HuH-7 (cell line): ENCODE results near the gene CRACDL.
"Not testable (repeated sequence)": the region's sequence is repeated elsewhere in the genome, so short reads cannot be mapped to it uniquely, and the experiment has no call there.

Experiments used
- DNase-seq: peaks from one replicate; pipeline ENCODE4 v3.0.0; 2011; ENCODE audit warnings: low spot score

The CRACDL gene

GRCh38 chr2:98884658-98885057 lies 51.4 kb downstream of the CRACDL start:
- no peak for DNase-seq

DNA sequence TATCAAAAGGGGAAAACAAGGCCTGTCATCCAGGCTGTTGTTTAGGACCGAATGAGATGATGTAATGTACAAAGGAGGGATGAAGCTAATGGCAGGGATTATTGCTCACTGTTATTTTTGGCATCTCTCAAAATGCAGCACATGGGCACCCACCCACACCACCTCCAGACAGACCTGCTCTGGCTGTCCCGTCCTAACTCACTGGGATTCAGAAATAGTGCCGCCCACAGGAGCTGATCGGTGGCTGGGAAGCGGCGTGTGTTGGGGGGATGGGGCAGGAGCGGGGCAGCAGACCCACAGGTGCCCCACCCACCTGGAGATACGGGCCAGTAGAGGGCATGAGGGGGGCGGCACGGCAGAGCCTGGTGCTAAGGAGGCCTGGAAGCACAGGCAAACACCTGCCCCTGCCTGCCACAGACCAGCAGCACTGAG lies 52.2 kb downstream of the CRACDL start:
- no peak for DNase-seq

- no peak for DNase-seq
These were observed 52.9 kb downstream of the CRACDL start for GRCh38 chr2:98882971-98883779.

DNA sequence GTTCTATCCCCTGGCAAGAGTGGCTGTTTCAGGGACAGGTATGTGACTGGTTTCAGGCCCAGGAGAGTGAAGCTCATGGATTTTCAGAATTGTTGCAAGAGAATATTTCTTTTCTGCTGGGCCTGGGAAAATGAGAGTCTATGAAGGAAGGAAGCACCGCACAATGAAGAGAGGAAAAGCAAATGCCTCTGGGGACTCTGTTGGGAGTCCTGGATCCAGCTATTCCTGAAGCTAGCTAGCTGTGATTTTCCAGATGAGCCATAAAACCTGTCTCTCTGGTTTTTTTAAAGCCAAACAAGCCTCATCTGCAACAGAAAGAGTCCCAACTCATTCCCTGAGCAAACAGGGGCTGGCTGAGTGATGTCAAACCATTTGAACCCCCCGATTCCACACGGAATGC lies 53.7 kb downstream of the CRACDL start:
- no peak for DNase-seq

DNA sequence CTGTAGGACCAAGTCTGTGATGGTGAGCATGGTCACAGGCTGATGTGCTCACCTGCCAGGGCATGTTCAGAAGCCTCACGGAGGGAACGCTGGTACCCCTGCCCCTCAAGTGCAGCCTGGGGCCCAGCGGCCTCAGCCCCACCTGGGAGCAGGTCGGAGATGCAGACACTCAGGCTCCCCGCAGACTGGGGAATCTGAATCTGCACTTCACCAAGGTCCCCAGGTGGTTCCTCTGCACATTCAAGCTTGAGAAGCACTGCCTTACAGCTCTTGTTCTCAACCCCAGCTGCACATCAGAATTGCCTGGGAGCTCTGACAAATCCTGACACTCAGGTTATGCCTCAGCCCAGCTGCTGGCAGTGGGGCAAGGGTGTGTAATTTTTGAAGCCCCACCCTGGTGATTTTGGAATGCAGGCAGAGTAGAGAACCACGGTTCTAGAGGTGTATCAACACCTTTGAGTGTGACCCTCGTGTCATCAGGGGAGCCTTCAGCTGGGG lies 54.8 kb downstream of the CRACDL start:
- no peak for DNase-seq

DNA sequence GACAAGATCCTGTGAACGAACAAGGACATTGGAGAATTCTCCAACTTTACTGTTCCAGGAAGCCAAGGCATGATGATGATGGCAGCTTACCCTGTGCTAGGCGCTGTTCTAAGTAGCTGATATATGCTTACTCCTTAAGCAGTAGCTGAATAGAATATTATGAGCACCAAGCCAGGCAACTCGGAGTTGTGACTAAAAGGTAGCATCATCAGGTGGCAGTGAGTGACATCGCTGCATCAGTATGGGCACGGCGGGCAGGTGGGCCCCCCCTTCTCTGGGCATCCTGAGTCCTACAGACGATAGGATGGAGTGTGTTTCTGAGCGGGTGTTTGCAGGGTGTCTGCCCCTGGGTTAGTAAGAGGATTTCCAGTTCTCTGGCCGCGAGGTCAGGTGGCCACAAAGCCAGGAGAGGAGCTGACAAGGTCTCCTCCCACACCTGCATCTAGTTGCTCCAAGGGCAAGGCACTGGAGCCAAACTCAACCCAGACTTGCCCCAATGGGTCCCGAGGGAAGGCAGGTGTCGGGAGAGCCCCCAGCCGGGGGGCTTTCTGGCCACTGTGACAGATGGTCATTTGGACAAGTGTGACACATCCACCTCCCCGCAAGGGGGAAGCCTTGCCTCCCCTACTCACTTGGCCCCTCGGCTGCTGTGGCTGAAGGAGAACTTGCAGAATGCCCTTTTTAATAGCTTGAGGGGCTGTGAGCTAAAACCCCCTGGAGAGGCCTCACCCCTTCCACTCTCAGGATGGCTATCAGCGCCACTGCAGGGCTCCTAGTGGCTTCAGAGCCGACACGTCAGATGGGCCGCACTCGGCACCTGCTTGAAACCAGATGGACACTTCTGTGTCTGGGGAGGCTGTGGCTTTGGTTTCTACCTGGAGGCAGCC lies 55.5 kb downstream of the CRACDL start:
- peak; percentile 56 for DNase-seq

DNA sequence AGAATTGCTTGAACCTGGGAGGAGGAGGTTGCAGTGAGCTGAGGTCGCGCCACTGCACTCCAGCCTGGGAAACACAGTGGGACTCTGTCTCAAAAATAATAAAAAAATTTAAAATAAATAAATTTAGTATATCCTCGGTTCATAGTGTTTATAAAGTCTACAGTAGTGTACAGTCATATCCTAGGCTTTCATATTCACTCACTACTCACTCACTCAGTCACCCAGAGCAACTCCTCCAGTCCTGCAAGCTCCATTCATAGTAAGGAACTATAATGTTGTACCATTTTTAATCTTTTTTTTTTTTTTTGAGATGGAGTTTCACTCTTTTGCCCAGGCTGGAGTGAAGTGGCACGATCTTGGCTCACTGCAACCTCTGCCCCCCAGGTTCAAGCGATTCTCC lies 58.4 kb downstream of the CRACDL start:
- not testable (repeated sequence) for DNase-seq

GRCh38 chr2:98876741-98877140 lies 59.3 kb downstream of the CRACDL start:
- DNase-seq, result no peak

DNA sequence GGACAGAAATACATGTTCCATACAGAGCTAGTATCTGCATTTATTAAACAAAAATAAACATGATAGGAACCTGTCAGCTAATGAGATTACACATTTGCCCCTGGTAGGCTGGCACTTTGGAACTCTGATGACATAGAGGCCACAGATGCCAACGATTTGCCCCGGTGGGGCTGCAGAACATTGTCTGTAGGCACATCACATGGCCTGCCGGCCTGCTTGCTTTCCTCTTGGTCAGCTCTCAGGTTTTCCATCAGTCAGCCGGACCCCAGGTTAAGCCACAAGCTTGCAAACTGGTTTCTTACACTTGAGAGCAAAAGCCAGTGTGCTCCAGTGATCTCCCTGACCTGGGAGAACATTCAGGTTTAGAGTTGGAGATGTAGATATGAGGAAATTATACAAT lies 60.3 kb downstream of the CRACDL start:
- DNase-seq, result no peak

DNA sequence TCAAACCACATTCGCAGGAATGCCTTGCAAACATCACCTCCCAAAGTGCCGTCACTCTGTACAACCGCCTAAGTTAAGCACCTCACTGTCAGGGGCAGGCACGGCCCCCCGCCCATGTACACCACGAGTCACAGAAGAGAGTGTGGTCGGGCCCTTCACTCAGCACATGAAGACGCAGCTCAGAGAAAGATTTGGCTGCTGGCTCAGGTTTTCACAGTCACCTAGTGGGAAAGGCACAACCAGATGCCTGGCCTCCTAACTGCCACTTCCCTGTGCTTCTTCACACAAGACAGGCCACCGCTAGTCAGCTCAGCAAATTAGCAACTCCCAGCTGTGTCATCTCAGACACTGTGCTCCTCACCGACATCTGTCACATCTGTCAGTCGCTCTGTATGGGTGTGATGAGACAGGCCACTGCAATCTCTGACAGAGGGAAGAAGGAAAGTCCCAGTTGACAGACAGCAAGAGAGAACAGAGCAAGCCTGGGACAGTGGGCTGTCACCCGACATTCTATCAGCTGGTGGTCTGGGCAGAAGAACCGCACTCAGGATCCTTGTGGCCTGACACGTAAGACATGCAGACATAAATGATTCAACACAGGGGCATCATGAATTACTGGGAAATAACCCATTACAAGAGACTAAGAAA lies 60.8 kb downstream of the CRACDL start:
- DNase-seq, result no peak

DNA sequence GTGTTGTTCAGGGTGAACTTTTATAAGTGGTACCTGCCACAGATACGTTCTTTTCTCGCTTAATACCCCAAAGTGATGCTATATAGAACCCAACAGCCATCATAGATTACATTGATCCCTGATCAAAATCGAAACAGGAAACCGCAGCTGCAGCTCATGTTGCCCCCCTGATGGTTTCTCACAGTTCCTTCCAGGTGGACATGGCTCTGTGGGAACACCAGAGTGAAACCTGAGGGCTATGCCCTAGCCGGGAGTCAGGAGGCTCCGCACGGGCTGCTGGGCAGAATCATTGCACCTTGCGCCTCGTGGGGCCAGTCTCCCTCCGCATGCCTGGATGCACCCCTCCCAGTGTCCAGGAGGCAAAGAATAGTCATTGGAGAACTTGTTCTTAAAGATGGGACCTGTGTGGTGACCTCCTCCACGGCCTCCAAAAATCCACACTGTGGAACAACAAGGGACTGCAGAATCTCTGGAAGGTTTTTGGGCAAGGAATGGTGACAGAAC lies 61.8 kb downstream of the CRACDL start:
- no peak for DNase-seq

DNA sequence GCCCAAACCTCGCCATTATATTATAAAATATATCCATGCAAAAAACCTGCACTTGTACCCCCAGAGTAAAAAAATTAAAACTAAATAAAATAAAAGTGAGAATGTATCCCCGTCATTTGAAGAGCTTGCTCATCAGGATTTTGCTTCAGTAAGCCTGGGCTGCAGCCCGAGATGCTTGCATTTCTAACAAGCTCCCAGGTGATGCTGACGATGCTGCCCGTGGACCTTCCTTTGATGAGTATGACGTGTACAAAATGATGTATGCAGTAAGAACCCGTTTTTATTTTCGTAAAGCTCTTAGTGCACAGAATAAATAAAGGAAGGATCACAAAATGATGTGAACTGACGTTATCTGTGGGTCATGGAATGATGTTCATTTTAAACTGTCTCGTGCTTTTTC lies 63.5 kb downstream of the CRACDL start:
- DNase-seq, result no peak

DNA sequence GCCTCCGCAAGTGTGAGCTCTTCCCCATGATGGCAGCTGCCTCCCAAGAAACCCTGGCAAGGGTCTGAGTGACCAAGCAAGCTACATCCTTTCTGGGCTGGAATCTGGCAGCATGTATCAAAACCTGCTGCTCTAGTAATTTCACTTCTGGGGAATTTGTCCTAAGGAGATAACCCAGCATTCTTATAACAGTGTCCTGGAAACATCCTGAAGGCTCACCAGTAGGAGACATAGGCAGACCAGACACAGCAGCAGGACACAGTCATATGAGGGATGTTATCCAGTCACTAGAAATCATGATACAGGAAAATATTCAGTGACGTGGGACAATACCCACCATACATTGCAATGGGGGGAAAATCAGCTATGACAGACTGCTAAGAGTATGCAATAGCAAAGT lies 64.5 kb downstream of the CRACDL start:
- DNase-seq, result no peak

GRCh38 chr2:98870516-98871158 lies 65.4 kb downstream of the CRACDL start:
- DNase-seq, result no peak

GRCh38 chr2:98869870-98870269 lies 66.2 kb downstream of the CRACDL start:
- no peak for DNase-seq

DNA sequence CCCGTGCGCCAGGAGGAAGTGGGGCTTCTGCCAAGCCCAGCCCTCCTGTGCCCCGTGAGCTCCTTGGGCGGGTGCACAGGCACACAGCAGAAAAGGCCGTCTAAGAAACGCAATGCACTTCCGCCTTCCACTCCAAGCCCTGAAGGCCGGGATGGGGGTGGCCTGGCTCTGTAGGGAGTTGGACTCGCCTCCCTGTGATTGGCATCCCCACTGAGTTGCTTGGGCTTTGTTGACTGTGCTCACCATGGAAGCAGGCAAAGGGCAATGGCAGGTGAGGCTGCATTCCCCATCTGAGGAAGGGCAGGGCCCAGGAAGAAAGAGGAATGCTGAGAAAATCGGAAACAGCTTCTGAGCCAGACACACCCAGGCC lies 66.8 kb downstream of the CRACDL start:
- DNase-seq, result no peak

- peak; percentile 61 for DNase-seq
These were observed 67.3 kb downstream of the CRACDL start for GRCh38 chr2:98868548-98869271.

DNA sequence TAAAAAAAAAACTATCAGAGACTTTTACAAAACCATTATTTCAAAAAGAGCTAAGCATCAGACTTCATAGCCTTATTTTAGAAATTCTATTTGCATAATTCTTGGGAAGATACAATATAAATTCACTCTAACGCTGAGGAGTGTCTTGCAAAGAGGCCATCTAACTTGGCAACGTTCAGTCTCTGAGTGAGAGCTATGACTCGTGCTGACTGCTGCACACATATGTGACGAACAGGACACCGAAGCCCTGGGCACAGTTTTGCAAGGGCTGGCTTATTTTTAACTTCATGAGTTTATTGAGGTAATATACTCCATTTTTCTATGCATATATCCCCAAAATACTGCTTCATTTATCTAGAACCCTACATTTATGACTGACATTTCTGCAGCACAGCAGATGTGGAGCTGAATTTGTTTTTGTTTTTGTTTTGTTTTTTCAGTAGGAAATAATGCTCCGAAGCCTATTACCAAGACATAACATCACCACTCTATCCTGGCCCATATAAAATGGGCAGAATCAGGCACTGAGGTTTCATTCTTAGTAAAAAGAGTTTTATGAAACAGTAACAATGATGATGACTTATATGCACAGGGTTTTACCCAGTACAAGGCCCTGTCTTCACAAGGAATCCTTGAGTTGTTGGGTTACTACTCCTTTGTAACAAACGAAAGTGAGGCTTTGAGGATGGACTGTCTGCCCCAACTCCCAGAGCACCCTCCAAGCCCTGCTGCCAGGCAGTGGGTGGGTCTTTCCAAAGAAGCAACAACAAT lies 68.3 kb downstream of the CRACDL start:
- DNase-seq, result no peak

DNA sequence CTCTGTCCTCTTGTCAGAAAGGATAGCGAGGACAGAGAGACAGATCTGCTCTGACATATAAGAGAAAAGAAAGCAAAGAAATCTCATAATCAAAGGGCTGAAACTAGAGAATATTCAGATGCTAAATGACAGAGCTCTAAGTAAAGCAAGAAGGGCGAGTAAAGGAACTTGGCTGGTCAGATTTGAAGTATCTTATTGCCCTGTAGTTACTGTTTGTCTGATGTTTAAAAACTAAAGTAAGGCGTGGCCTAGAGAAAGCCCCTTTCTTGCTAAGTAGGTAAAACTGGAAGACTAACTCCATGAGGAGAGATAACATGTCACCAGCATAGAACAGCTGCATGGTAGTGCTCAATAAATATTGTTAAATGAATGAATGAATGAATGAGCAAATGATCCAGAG lies 70.0 kb downstream of the CRACDL start:
- no peak for DNase-seq

- no peak for DNase-seq
These were observed 74.4 kb downstream of the CRACDL start for GRCh38 chr2:98861601-98862000.
